Neuronal stem cell (in vitro differentiated cells): Measurements from ENCODE around the gene MAP3K12.

Experiments used
- DNase-seq: peaks from one replicate; pipeline ENCODE4 v3.0.0-alpha.2; 2013; ENCODE audit warnings: low spot score
- H2AFZ ChIP-seq: one replicate; pipeline ENCODE4 v1.6.1; 2013; ENCODE audit warnings: mild to moderate bottlenecking, low read length, inconsistent platforms
- H2AK5ac ChIP-seq: 2 replicates; pipeline ENCODE4 v1.6.1; 2013; ENCODE audit warnings: low read depth, mild to moderate bottlenecking, inconsistent platforms, low read length, moderate library complexity, mixed read lengths
- H2BK120ac ChIP-seq: 2 replicates; pipeline ENCODE4 v1.6.1; 2013; ENCODE audit warnings: low read depth, mild to moderate bottlenecking, inconsistent platforms, low read length, moderate library complexity, mixed read lengths
- H2BK12ac ChIP-seq: one replicate; pipeline ENCODE4 v1.6.1; 2013; ENCODE audit warnings: low read length, inconsistent platforms
- H2BK15ac ChIP-seq: 2 replicates; pipeline ENCODE4 v1.6.1; 2013; ENCODE audit warnings: mild to moderate bottlenecking, low read length, inconsistent platforms, mixed read lengths
- H2BK5ac ChIP-seq: one replicate; pipeline ENCODE4 v1.6.1; 2013; ENCODE audit warnings: inconsistent platforms, mild to moderate bottlenecking, low read length, moderate library complexity
- H3K14ac ChIP-seq: one replicate; pipeline ENCODE4 v1.6.1; 2013; ENCODE audit warnings: low read length, inconsistent platforms
- H3K18ac ChIP-seq: 2 replicates; pipeline ENCODE4 v1.6.1; 2013; ENCODE audit warnings: low read length, inconsistent platforms
- H3K23ac ChIP-seq: 2 replicates; pipeline ENCODE4 v1.6.1; 2013; ENCODE audit warnings: low read depth, mild to moderate bottlenecking, mixed read lengths, low read length, inconsistent platforms; ENCODE audit not compliant: poor library complexity
- H3K27ac ChIP-seq: replicated peaks from 3 replicates; pipeline ENCODE4 v1.5.1; 2013; ENCODE audit warnings: low read length, inconsistent platforms
- H3K27me3 ChIP-seq, 3 experiments: 2 replicates each; pipeline ENCODE4 v1.6.1; 2013; ENCODE audit warnings: low read length in 3 of 3, mild to moderate bottlenecking in 2 of 3, inconsistent platforms in 1 of 3, low read depth in 1 of 3, mixed read lengths in 1 of 3, moderate library complexity in 1 of 3; ENCODE audit not compliant: control insufficient read depth in 3 of 3, insufficient read depth in 3 of 3
- H3K36me3 ChIP-seq, 2 donors: replicated peaks in 1 of 2; 2 replicates each; pipeline ENCODE4 v1.6.1; 2013; ENCODE audit warnings: low read length in 2 of 2; ENCODE audit not compliant: control insufficient read depth in 2 of 2, insufficient read depth in 2 of 2
- H3K4ac ChIP-seq: 2 replicates; pipeline ENCODE4 v1.6.1; 2013; ENCODE audit warnings: inconsistent platforms, mild to moderate bottlenecking, low read length, moderate library complexity
- H3K4me1 ChIP-seq, 2 donors: 1 replicate in 1 of 2; 2 replicates in 1 of 2; pipeline ENCODE4 v1.6.1; 2013; ENCODE audit warnings: low read length in 2 of 2, low read depth in 1 of 2; ENCODE audit not compliant: control insufficient read depth in 2 of 2, insufficient read depth in 1 of 2
- H3K4me2 ChIP-seq: one replicate; pipeline ENCODE4 v1.6.1; 2013; ENCODE audit warnings: mild to moderate bottlenecking, low read length, inconsistent platforms; ENCODE audit not compliant: insufficient read depth, poor library complexity, severe bottlenecking
- H3K4me3 ChIP-seq, 2 donors: 2 replicates each; pipeline ENCODE4 v1.5.1; 2013; ENCODE audit warnings: low read length in 2 of 2, mild to moderate bottlenecking in 2 of 2, inconsistent platforms in 1 of 2, moderate library complexity in 1 of 2
- H3K79me1 ChIP-seq: one replicate; pipeline ENCODE4 v1.6.1; 2013; ENCODE audit warnings: low read depth, mild to moderate bottlenecking, inconsistent platforms, low read length, moderate library complexity
- H3K9ac ChIP-seq: one replicate; pipeline ENCODE4 v1.6.1; 2013; ENCODE audit warnings: mild to moderate bottlenecking, low read depth, low read length, inconsistent platforms; ENCODE audit not compliant: poor library complexity
- H3K9me3 ChIP-seq, 2 donors: replicated peaks in 1 of 2; 2 replicates each; pipeline versions ENCODE3 to v1.6.1; 2013; ENCODE audit warnings: low read length in 2 of 2, mild to moderate bottlenecking in 2 of 2, inconsistent platforms in 1 of 2, low read depth in 1 of 2, mixed read lengths in 1 of 2, moderate library complexity in 1 of 2; ENCODE audit not compliant: control insufficient read depth in 2 of 2, insufficient read depth in 1 of 2
- H4K8ac ChIP-seq: one replicate; pipeline ENCODE4 v1.6.1; 2013; ENCODE audit warnings: low read depth, mild to moderate bottlenecking, inconsistent platforms, low read length, moderate library complexity
- H4K91ac ChIP-seq: one replicate; pipeline ENCODE4 v1.6.1; 2013; ENCODE audit warnings: low read length, low read depth, mild to moderate bottlenecking, inconsistent platforms; ENCODE audit not compliant: poor library complexity
- WGBS, 2 donors: extraction: QIAGEN DNeasy Blood & Tissue Kit; methylation state at CpG; one replicate each; pipeline ENCODE4 v1.1.7; 2013; ENCODE audit warnings: missing lambda C conversion rate in 2 of 2, mixed read lengths in 1 of 2; ENCODE audit not compliant: insufficient read length in 2 of 2, insufficient replicate concordance in 1 of 2; ENCODE audit errors: extremely low coverage in 2 of 2; 5-methylcytosine and 5-hydroxymethylcytosine counted together

The MAP3K12 gene

GRCh38 chr12:53472056-53472582 lies 27.1 kb downstream of the MAP3K12 start:
- Histone ChIP-seq H3K27ac (no peak overlapping the region), H2AFZ (no peak overlapping the region), H3K27me3 (no peaks in the 10 kb centered on the region), H2BK15ac (no peak overlapping the region), H3K9ac (no peak overlapping the region), H3K4me3 (no peak overlapping the region), H3K23ac (no peak overlapping the region), H3K4me2 (no peak overlapping the region), H3K36me3 (peaks cover 59 to 100% of the 10 kb centered on the region in 2 donors), H3K4ac (no peak overlapping the region), H2BK12ac (no peak overlapping the region), H3K9me3 (no peaks in the 10 kb centered on the region), H3K18ac (no peak overlapping the region), H2BK120ac (no peak overlapping the region), H2BK5ac (no peak overlapping the region), H3K79me1 (peaks cover 7% of the 10 kb centered on the region), H4K91ac (no peak overlapping the region), H3K14ac (no peak overlapping the region), H3K4me1 (peaks cover 0 to 7% of the 10 kb centered on the region in 2 donors), H4K8ac (no peak overlapping the region), H2AK5ac (no peak overlapping the region)
- no CpG with 5 or more reads among the region's 1 CpG for WGBS, 2 donors
- no peak for DNase-seq

- Histone ChIP-seq H3K27me3 (no peaks in the 10 kb centered on the region), H2BK120ac (no peak overlapping the region), H3K9ac (no peak overlapping the region), H3K4me1 (peaks cover 0 to 10% of the 10 kb centered on the region in 2 donors), H3K23ac (no peak overlapping the region), H3K14ac (no peak overlapping the region), H2AFZ (no peak overlapping the region), H4K91ac (no peak overlapping the region), H3K4ac (no peak overlapping the region), H3K36me3 (peaks cover 64 to 100% of the 10 kb centered on the region in 2 donors), H3K27ac (no peak overlapping the region), H2BK12ac (no peak overlapping the region), H3K9me3 (no peaks in the 10 kb centered on the region), H2AK5ac (no peak overlapping the region), H3K79me1 (peaks cover 6% of the 10 kb centered on the region), H3K4me3 (no peak overlapping the region), H3K4me2 (no peak overlapping the region), H2BK5ac (no peak overlapping the region), H3K18ac (no peak overlapping the region), H2BK15ac (no peak overlapping the region), H4K8ac (no peak overlapping the region)
- DNase-seq = no peak
- no CpG with 5 or more reads among the region's 1 CpG for WGBS, 2 donors
Measured at GRCh38 chr12:53468282-53468681, 31.0 kb downstream of the MAP3K12 start.

GRCh38 chr12:53467880-53468279 lies 31.4 kb downstream of the MAP3K12 start:
- Histone ChIP-seq H3K36me3 (peaks cover 68 to 100% of the 10 kb centered on the region in 2 donors), H4K8ac (no peak overlapping the region), H3K9ac (no peak overlapping the region), H3K27ac (no peak overlapping the region), H3K4me3 (no peak overlapping the region), H3K4me1 (peaks cover 0 to 13% of the 10 kb centered on the region in 2 donors), H3K23ac (no peak overlapping the region), H2AFZ (no peak overlapping the region), H2BK12ac (no peak overlapping the region), H3K4ac (no peak overlapping the region), H3K79me1 (peaks cover 6% of the 10 kb centered on the region), H4K91ac (no peak overlapping the region), H3K18ac (no peak overlapping the region), H2BK15ac (no peak overlapping the region), H2AK5ac (no peak overlapping the region), H3K27me3 (no peaks in the 10 kb centered on the region), H2BK5ac (no peak overlapping the region), H2BK120ac (no peak overlapping the region), H3K4me2 (no peak overlapping the region), H3K9me3 (no peaks in the 10 kb centered on the region), H3K14ac (no peak overlapping the region)
- WGBS, 2 donors = no CpG with 5 or more reads among the region's 2 CpGs
- DNase-seq = no peak

GRCh38 chr12:53467082-53467481 lies 32.2 kb downstream of the MAP3K12 start:
- no peak overlapping the region for H3K9ac ChIP-seq
- no peak overlapping the region for H3K18ac ChIP-seq
- H3K79me1 ChIP-seq = peaks cover 6% of the 10 kb centered on the region
- no peak overlapping the region for H3K4me2 ChIP-seq
- H2BK120ac ChIP-seq = no peak overlapping the region
- H2BK5ac ChIP-seq = no peak overlapping the region
- no peak overlapping the region for H3K4ac ChIP-seq
- no peak overlapping the region for H3K4me3 ChIP-seq
- no peak overlapping the region for H2AK5ac ChIP-seq
- WGBS, 2 donors = no CpG with 5 or more reads among the region's 5 CpGs
- H2BK12ac ChIP-seq = no peak overlapping the region
- no peak overlapping the region for H2BK15ac ChIP-seq
- no peak overlapping the region for H3K23ac ChIP-seq
- no peaks in the 10 kb centered on the region for H3K9me3 ChIP-seq
- H3K36me3 ChIP-seq = peaks cover 72 to 100% of the 10 kb centered on the region in 2 donors
- H3K27me3 ChIP-seq = no peaks in the 10 kb centered on the region
- no peak overlapping the region for H2AFZ ChIP-seq
- H4K91ac ChIP-seq = no peak overlapping the region
- DNase-seq = no peak
- H4K8ac ChIP-seq = no peak overlapping the region
- H3K4me1 ChIP-seq = peaks cover 0 to 16% of the 10 kb centered on the region in 2 donors
- H3K27ac ChIP-seq = no peak overlapping the region
- no peak overlapping the region for H3K14ac ChIP-seq
